ENCODE measurements around the gene ATG7. TPM values are rescaled to one million over a fixed set of nuclear protein-coding genes. Genes with fewer than 3 reads are reported as not detected.

The ATG7 gene
- total RNA-seq, 2 donors from 2014 or later: 34.0 to 36.9 TPM

DNA sequence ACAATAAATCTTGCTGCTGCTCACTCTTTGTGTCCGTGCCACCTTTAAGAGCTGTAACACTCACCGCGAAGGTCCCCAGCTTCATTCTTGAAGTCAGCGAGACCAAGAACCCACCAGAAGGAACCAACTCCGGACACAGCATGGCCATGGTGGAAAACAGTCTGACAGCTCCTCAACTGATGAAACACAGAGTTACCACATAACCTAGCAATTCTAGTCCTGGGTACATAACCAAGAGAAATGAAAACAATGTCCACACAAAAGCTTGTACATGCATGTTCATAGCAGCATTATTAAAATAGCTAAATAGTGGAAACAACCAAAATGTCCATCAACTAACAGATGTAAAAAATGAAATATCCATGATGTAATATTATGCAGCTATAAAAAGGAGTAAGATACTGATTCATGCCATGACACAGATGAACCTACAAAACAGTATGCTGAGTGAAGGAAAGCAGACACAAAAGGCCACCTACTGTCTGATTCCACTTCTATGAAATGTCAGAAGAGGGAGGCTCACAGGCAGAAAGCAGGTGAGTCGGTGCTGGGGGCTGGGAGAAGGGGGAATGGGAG, 334.8 kb downstream of the ATG7 start:
- H3K27ac Mint-ChIP-seq: no peak overlapping the region
- H3K4me1 Mint-ChIP-seq: peaks cover 30% of the 10 kb centered on the region
- H3K4me3 Mint-ChIP-seq: no peak overlapping the region
- ATAC-seq: no peak
- H3K27me3 Mint-ChIP-seq: no peaks in the 10 kb centered on the region
- H3K9me3 ChIP-seq (ENCODE audit: control insufficient read depth, low read length, poor library complexity, severe bottlenecking): no peaks in the 10 kb centered on the region
- H3K36me3 Mint-ChIP-seq (ENCODE audit: low read depth): peaks cover 2% of the 10 kb centered on the region
- DNase-seq: no peak

Other genes starting within 250 kb of the ATG7 start
- gene HRH1, start 117.9 kb upstream of the ATG7 start, total RNA-seq: not detected